Esophagus mucosa (tissue), 1 donor: Measurements from ENCODE around the gene TMEM141. TPM values are rescaled to one million over a fixed set of nuclear protein-coding genes. Genes with fewer than 3 reads are reported as not detected.
A peak's percentile ranks its signal among the peaks of the same experiment; 100 is the strongest.
"Not testable (repeated sequence)": the region's sequence is repeated elsewhere in the genome, so short reads cannot be mapped to it uniquely, and the experiment has no call there.

Experiments
- ATAC-seq: fragments of 200-7000 bp; cut with Tn5 transposase; one replicate; pipeline ENCODE4 v1.9.1; 2020
- total RNA-seq: library from RNA; stranded (reverse); gene quantifications from one replicate; pipeline ENCODE4 v1.2.4, GENCODE V29; 2023
- donor health status: DM: yes; HTN: yes; CAD: no.

The TMEM141 gene
- total RNA-seq, 1 donor from 2014 or later = 102 TPM

DNA sequence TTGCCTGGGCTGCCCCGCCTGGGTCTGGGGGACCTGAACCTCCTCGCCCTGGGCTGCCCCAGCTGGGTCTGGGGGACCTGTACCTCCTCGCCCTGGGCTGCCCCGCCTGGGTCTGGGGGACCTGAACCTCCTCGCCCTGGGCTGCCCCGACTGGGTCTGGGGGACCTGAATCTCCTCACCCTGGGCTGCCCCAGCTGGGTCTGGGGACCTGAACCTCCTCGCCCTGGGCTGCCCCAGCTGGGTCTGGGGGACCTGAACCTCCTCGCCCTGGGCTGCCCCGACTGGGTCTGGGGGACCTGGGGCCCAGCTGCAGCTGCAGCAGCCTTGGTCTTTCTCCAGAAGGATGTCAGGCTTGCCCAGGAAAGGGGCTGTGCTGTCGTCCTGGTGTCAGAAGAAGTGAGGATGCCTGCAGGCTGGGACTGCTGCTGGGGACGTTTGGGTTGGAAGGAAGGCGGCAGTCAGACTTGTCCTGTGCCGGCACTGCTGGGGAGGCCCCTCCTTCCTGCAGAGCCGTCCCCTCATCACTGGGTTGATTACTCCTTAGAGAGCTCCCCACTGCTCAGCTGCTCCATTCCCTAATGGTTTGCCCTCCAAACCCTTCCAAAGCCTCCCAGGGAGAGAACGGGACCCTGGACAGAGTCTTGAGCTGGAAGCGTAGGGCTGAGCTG, 42.4 kb downstream of the TMEM141 start:
- not testable (repeated sequence) for ATAC-seq

DNA sequence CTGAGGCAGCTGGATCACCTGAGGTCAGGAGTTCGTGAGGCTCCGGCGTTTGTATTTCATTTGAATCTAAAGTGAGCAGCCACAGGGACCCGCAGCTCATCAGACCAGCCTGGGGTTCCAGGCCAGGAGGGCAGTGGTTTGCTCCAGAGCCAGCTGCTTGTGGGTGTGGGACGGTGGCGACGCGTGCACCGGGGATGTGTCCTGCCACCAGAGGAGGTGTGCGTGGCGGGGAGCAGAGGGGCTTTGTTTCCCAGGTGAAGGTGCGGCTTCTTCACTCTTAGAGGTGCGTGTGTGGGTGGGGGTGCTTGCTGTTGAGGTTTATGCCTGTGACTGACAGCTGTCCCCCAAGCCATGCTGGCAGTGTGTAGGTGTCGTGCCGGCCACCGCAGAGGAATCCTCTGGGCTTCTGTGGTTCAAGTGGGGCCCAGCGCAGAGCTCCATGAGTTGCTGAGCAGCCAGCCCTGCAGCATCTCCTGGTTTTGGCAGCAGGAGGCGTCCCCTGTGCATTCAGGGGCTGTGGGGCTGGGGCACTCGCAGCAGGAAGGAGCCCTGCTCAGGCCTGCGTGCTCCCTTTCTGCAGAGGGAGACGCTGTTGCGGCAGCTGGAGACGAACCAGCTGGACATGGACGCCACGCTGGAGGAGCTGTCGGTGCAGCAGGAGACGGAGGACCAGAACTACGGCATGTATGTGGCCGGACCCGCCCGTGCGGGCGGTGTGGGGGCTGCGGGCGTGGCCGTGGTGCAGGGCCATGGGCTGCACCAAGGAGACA, 44.2 kb downstream of the TMEM141 start:
- ATAC-seq = no peak

DNA sequence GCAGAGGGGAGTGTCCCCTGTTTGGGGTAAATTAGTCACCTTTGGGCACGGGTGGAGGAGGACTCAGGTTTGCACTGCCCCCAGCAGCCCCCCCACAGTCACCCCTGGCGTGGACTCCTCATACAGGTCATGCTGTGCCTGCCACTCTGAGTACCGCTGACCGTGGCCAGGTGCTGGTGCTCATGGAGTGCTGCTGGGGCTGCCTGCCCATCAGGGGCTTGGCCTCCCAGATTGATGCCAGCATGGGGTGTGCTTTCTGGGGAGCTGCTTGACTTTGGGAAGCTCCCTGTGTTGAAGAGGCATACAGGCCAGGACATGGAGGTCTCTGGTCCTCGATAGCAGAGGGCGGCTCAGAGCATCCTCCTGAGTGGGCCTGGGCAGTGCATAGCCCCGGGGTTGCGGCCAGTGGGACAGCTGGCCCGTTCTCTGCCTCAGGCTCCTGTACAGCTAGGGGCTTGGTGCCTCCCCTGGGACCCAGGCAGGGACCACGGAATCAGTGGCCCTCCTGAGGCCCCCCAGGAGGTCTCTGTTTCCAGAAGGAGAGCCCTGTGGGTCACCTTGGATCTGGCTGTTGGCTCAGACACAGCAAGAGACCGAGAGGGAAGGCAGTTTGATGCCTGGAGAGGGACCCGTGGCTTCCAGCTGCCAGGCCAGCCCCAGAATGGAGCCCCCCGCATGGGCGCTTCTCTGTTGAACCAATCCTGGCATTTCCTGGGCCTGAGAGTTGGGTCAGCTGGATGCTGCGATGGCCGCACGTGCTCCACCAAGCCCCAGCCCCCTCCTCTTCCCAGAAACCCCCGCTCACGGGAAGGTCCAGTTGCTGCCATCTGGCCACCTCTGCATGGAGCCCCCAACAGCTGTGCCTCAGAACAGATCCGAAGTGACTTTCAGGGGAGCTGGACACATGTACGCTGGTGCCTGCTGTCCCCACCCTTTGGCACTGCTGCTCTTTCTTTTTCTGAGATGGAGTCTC, 45.1 kb downstream of the TMEM141 start:
- ATAC-seq = no peak

DNA sequence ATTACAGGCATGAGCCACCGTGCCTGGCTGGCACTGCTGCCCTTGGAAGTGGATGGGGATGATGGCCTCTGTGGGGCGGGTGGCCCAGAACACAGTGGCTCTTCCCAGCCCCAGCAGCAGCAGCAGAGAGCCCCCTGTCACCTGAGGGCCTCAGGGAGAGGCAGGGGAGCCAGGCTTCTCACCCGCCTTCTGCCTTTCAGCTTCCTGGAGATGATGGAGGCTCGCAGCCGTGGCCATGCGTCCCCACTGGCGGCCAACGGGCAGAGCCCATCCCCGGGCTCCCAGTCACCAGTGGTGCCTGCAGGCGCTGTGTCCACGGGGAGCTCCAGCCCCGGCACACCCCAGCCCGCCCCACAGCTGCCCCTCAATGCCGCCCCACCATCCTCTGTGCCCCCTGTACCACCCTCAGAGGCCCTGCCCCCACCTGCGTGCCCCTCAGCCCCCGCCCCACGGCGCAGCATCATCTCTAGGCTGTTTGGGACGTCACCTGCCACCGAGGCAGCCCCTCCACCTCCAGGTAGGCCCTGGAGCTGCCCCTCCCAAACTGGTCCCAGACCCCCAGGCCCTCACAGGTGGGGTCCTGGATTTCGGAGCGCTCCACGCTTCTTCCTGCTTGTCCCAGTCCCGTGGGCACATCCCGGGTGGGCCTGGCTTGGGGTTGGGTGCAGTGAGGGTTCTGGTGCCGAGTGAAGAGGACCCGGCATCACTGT, 46.2 kb downstream of the TMEM141 start:
- no peak for ATAC-seq

DNA sequence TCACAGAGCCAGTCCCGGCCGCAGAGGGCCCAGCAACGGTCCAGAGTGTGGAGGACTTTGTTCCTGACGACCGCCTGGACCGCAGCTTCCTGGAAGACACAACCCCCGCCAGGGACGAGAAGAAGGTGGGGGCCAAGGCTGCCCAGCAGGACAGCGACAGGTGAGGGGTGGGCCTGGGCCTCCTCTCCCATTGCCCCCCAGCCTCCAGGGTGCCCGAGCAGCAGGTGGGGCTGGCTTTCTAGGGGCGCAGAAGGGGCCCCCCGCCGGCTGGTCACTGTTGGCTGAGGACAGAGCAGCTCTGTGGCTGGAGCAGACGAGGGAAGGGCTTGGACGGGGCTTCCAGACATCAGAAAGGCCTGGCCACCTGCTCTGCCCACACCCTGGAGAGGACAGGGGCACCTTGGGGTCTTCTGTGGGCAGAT, 46.7 kb downstream of the TMEM141 start:
- ATAC-seq = not testable (repeated sequence)

DNA sequence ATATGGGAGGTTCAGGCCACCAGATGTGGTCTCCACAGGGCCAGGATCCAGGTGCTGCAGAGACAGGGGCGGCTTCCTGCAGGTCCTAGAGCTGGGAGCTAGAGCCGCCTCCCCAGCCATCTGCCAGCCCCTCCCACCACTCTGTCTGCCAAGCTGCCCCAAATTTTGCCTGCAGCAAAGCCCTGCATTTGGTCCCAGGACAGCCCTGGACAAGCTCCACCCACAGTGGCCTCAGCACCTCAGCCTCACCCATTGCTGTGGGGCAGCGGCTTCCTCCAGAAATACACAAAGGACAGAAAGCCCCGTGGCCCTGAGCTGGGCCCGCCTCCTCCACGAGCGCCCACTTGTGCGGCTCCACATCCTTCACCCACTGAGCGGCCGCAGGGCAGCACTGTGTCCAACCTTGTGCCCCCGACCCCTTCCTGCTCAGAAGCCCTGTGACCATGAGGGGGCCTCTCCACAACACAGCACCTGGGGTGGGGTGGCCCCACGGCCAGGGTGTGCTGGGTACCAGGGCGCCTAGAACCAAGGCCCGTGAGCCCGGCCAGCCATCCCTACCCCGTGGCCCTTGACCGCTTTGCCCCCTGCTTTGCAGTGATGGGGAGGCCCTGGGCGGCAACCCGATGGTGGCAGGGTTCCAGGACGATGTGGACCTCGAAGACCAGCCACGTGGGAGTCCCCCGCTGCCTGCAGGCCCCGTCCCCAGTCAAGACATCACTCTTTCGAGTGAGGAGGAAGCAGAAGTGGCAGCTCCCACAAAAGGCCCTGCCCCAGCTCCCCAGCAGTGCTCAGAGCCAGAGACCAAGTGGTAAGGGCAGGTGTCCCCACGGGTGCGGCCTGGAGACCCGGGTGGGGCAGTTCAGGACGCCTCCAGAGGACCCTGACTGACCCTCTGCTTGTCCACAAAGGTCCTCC, 47.4 kb downstream of the TMEM141 start:
- no peak for ATAC-seq

DNA sequence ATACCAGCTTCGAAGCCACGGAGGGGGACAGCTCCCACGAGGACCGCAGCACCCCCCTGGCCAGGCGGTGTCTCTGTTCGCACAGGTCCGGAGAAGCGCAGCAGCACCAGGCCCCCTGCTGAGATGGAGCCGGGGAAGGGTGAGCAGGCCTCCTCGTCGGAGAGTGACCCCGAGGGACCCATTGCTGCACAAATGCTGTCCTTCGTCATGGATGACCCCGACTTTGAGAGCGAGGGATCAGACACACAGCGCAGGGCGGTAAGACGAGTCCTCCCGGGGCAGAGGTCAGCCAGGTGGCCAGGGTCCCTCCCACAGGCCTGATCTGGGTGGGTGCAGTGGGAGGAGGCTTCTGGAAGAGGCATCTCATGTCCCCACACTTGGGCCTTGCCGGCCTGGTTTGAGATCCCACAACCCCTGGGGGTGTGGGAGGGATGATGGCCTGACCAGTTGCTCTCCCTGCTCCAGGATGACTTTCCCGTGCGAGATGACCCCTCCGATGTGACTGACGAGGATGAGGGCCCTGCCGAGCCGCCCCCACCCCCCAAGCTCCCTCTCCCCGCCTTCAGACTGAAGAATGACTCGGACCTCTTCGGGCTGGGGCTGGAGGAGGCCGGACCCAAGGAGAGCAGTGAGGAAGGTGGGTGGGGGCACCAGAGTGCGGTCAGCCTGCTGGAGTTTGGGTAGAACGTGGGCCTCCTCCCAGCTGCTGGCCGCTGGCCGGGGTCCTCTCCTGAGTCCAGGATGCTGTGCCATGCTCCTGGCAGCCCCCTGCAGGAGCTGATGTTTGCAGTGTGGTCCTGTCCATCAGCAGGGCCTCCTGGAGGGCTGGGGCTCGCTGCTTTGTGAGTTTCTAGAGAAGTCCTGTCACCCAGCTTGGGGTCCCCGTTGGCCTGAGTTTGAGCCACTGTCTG, 48.3 kb downstream of the TMEM141 start:
- no peak for ATAC-seq

DNA sequence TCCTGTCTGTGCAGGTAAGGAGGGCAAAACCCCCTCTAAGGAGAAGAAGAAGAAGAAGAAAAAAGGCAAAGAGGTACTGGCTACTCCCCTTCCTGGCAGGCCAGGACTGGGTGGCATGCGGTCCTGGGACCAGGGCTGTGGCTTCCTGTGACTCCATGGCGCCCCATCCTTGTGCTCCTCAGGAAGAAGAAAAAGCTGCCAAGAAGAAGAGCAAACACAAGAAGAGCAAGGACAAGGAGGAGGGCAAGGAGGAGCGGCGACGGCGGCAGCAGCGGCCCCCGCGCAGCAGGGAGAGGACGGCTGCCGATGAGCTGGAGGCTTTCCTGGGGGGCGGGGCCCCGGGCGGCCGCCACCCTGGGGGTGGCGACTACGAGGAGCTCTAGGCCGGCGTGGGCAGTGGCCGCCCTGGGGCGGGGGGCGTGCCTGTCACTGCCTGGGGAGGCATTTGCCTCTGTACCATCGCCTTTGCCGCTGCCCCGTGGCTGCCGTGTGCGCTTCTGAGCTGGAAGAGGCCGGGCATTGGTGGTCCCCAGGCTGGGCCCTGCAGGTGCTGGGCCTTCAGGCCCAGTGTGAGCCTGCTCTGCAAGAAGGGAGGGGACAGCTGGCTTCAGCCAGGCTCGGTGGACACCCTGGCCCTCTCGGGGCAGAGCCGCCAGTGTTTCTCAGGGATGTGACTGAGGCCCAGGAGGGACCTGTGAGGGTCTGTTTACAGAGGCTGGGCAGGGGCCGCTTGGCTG, 49.2 kb downstream of the TMEM141 start:
- no peak for ATAC-seq

DNA sequence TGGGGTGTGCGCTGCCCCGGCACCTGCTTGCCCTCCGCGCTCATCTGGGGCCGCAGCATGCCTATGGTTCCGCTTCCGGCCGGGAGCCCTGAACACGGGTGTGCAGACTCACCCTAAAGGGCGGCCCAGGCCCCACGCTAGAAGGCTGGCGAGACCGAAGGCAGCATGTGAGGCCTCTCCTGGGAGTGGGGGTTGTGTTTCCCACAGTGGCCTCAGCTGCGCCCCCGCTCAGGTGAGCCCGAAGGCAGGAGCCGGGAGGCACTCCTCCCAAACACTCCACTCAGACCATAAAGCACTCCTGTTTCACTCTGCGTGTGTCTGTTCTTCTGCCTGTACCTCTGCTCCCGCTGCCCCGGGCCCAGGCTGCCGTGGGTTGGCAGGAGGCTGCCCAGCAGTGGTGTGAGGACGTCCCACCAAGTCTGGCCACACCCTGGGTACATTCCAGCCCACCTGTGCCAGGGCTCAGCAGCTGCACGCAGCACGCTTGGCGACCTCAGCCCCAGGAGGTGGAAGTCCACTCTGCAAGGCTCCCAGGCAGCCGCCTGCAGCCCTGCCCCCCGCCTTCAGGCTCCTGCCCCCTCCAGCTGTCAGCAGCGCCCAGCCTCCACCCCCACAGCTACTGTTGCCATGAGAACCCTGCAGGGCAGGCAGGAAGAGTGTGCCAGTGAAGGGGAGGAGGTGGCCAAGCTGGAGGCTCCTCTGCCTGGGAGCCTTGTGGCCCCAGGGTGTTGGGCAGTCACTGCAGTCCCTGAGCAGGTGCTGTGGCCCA, 49.9 kb downstream of the TMEM141 start:
- ATAC-seq = peak; percentile 2

DNA sequence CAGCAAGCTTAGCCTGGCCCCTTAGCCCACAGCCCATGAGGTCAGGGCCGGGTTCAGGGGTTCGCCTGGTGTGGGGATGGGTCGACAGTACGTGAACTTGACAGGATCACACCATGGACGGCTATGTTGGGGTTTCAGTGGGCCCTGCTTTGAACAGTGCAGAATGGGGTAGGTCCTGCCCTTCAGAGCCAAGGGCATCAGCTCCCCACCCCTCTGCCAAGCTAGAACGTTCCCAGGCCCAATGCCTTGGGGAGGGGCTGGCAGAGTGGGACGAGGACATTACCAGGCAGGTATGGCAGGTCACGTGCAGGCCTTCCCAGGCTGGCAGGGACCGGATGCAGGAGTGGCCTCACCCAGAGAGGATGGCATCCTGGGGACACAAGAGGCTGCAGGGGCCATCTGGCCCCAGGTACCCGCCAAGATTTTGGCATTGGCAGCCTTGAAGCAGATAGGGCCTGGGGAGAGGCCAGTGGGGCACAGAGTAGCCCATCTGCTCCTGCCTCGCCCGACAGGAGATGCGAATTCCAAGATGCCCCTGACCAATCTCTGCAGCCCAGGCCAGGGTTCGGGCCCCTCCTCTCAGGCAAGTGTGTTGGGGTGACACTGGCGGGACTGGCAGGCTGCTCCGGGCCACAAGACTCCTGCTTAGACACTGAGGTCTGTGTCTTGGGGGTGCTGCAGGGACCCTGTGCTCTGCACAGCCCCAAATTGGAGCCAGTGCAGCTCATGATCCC, 50.7 kb downstream of the TMEM141 start:
- ATAC-seq = peak; percentile 3

DNA sequence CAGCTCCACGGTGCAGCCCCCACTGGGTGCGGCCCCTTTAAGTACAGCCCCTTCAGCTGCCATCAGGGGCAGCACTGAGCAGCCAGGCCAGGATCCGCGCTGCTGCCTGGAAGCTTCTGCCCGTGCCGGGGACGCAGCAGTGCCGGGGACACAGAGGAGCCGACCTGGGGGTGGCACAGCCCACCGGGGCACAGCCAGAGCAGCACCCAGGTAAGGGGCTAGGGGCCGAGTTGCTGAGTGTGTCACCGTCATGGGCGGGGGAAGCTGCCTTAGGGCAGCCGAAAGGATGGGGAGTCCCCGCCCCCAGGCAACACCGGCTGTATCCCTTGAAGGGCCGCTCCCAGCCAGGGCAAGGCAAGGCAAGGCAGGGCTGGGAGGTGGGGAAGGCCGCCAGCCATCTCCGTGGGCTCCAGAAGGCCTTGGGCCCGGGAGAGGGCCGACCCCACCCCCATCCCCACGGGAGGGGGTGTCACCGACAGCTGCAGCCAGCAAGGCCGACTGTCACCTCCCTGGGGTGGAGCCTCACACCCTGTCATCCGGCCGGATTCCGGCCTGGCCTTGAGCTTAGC, 51.3 kb downstream of the TMEM141 start, which contains the start of gene AJM1:
TSS of gene AJM1 (plus strand) at position 99 of the 569 bp plus-strand sequence. CDS start 1,937 bp downstream, outside the sequence.
- peak; percentile 64 for ATAC-seq

Other genes starting within 250 kb of the TMEM141 start
- 30.6 TPM for gene NOTCH1, start 245.3 kb upstream of the TMEM141 start, total RNA-seq
- gene EGFL7, start 128.4 kb upstream of the TMEM141 start, total RNA-seq = 13.0 TPM
- 91.7 TPM for gene AGPAT2, start 103.9 kb upstream of the TMEM141 start, total RNA-seq
- 0.76 TPM for gene DIPK1B, start 78.8 kb upstream of the TMEM141 start, total RNA-seq
- gene LCN10, start 48.4 kb upstream of the TMEM141 start, total RNA-seq = 1.3 TPM
- gene LCN6, start 42.8 kb upstream of the TMEM141 start, total RNA-seq = 3.8 TPM
- not detected for gene LCN8, start 33.1 kb upstream of the TMEM141 start, total RNA-seq
- gene LCN15, start 26.8 kb upstream of the TMEM141 start, total RNA-seq = not detected
- not detected for gene CCDC183, start 5.0 kb downstream of the TMEM141 start, total RNA-seq
- 52.6 TPM for gene RABL6, start 16.6 kb downstream of the TMEM141 start, total RNA-seq
- gene AJM1, start 51.1 kb downstream of the TMEM141 start, total RNA-seq = 1.1 TPM
- 74.4 TPM for gene PHPT1, start 58.1 kb downstream of the TMEM141 start, total RNA-seq
- 1.3 TPM for gene MAMDC4, start 61.0 kb downstream of the TMEM141 start, total RNA-seq
- gene EDF1, start 75.0 kb downstream of the TMEM141 start, total RNA-seq = 296 TPM
- 11.1 TPM for gene TRAF2, start 95.2 kb downstream of the TMEM141 start, total RNA-seq
- 71.9 TPM for gene FBXW5, start 153.4 kb downstream of the TMEM141 start, total RNA-seq
- gene C8G, start 153.9 kb downstream of the TMEM141 start, total RNA-seq = not detected
- gene LCN12, start 160.9 kb downstream of the TMEM141 start, total RNA-seq = 0.80 TPM
- gene PTGDS, start 186.2 kb downstream of the TMEM141 start, total RNA-seq = 18.4 TPM
- gene LCNL1, start 191.6 kb downstream of the TMEM141 start, total RNA-seq = 0.20 TPM
- 33.1 TPM for gene PAXX, start 201.1 kb downstream of the TMEM141 start, total RNA-seq
- gene CLIC3, start 205.2 kb downstream of the TMEM141 start, total RNA-seq = 154 TPM
- 2.0 TPM for gene ABCA2, start 236.9 kb downstream of the TMEM141 start, total RNA-seq
- gene FUT7, start 240.7 kb downstream of the TMEM141 start, total RNA-seq = 0.12 TPM